ENCODE data around the gene SNX17. TPM values are rescaled to one million over a fixed set of nuclear protein-coding genes. Genes with fewer than 3 reads are reported as not detected.

Gene SNX17
- total and polyA plus RNA-seq, 12 donors: 66.8 to 174 (median 127) TPM

DNA sequence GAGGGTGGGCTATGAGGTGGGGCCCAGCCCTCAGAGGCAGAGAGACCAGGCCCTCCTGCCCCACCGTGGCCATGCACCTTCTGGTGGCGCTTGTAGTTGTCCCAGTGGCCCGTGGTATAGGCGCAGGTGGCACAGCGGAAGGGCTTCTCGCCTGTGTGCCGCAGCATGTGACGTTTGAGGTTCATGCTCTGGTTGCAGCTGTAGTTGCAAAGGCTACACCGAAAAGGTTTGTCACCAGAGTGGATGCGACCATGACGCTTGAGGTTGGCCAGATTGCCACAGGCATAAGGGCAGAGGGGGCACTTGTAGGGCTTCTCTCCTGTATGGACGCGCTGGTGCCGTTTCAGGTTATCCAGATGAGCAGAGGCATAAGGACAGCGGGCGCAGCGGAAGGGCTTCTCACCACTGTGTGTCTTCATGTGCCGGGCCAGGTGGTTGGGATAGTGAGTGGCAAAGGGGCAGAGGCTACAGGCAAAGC lies 7.2 kb downstream of the SNX17 start:
- intact Hi-C loops (cut with DNase I): no loop called here
- WGBS, 4 donors: 69 to 86% (median 83%) methylated on average over 7 to 18 of the region's 18 CpGs
- TF ChIP-seq, protein P1, sequence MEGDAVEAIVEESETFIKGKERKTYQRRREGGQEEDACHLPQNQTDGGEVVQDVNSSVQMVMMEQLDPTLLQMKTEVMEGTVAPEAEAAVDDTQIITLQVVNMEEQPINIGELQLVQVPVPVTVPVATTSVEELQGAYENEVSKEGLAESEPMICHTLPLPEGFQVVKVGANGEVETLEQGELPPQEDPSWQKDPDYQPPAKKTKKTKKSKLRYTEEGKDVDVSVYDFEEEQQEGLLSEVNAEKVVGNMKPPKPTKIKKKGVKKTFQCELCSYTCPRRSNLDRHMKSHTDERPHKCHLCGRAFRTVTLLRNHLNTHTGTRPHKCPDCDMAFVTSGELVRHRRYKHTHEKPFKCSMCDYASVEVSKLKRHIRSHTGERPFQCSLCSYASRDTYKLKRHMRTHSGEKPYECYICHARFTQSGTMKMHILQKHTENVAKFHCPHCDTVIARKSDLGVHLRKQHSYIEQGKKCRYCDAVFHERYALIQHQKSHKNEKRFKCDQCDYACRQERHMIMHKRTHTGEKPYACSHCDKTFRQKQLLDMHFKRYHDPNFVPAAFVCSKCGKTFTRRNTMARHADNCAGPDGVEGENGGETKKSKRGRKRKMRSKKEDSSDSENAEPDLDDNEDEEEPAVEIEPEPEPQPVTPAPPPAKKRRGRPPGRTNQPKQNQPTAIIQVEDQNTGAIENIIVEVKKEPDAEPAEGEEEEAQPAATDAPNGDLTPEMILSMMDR (IDR thresholded peaks at IDR 0.05): no peak
- TF ChIP-seq POLR2A (IDR thresholded peaks at IDR 0.05): no peak
- Histone ChIP-seq H3K4me1 (replicated peaks in 1 of 2) (peaks cover 4 to 26% of the 10 kb centered on the region in 2 donors), H3K27me3 (no peaks in the 10 kb centered on the region), H3K27ac (peak overlapping the region in 2 of 5 donors; percentile 38 to 56), H3K4me3 (no peak overlapping the region), H3K9me3 (replicated peaks in 1 of 3) (no peaks in the 10 kb centered on the region), H3K36me3 (replicated peaks in 1 of 2) (peaks cover 0 to 68% of the 10 kb centered on the region in 2 donors)
- DNase-seq: peak in 4 of 7 donors; percentile 40 to 70 (median 54)

DNA sequence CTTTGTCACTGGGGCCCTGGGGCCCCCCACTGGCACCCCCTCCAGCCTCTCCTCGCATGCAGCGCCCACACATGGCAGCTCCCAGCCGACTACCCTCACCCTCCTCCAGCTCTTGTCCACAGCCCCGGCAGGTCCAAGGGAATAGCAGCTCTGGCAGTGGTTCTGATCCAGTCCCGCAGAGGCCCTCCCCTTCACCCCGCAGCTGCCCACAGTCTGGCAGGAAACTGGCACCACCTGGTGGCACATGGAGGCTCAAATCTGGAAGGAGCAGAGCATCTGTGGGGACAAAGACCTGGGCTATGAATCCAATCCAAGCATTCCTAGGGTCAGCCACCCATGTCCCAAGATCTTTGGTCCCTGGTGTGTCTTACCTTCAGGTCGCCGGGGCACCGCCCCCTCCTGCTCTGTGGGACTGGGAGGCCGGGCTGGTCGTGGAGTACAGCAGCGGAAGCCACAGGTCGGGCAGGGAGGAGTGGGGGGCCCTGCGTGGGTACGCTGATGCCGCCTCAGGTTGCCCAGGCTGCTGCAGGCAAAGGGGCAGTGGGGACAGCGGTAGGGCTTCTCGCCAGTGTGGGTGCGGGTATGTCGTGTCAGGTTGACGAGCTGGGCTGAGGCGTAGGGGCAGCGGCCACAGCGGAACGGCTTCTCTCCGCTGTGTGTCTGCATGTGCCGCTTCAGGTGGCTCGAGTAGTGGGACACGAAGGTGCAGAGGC lies 7.8 kb downstream of the SNX17 start:
- peaks cover 0 to 67% of the 10 kb centered on the region in 2 donors for H3K36me3 ChIP-seq (replicated peaks in 1 of 2)
- intact Hi-C loops (cut with DNase I): no loop called here
- H3K9me3 ChIP-seq (replicated peaks in 1 of 3): no peaks in the 10 kb centered on the region
- no peaks in the 10 kb centered on the region for H3K27me3 ChIP-seq
- TF ChIP-seq, protein P1 (IDR thresholded peaks at IDR 0.05): peak in 4 of 6 experiments; percentile 11 to 40 (median 30)
- no peak for TF ChIP-seq POLR2A (IDR thresholded peaks at IDR 0.05)
- peak in 6 of 7 donors; percentile 65 to 72 (median 70) for DNase-seq
- peak overlapping the region in 2 of 5 donors; percentile 38 to 56 for H3K27ac ChIP-seq
- 65 to 79% (median 74%) methylated on average over 13 to 29 of the region's 29 CpGs for WGBS, 4 donors
- H3K4me3 ChIP-seq: no peak overlapping the region
- H3K4me1 ChIP-seq (replicated peaks in 1 of 2): peaks cover 4 to 23% of the 10 kb centered on the region in 2 donors

DNA sequence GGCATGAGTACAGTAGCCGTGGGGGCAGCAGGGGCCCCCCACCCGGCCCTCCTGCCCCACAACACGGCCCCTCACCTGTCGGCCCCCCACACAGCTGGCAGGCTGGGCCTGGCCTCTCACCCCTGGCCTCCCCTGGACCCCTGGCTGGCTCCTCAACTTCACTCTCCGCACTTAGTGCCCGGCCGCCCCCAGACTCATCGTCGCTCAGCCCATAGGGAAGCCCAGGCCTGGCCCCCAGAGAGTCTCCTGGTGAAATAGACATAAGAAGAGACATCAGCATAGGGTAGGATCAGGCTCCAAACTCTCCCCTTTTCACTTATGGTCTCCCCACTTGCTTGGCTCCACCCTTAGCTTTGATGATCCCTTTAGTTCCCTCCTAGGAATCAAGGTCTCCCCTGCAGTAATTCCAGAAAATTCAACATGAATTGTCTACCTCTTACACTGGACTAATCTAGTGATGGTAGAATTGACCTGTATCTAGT lies 8.4 kb downstream of the SNX17 start:
- Histone ChIP-seq H3K36me3 (replicated peaks in 1 of 2) (peaks cover 0 to 67% of the 10 kb centered on the region in 2 donors), H3K27ac (peak overlapping the region in 3 of 5 donors; percentile 56 to 94 (median 82)), H3K9me3 (replicated peaks in 1 of 3) (no peaks in the 10 kb centered on the region), H3K27me3 (no peaks in the 10 kb centered on the region), H3K4me3 (peak overlapping the region in 1 of 4 donors; percentile 81), H3K4me1 (replicated peaks in 1 of 2) (peaks cover 4 to 23% of the 10 kb centered on the region in 2 donors)
- DNase-seq: peak in 2 of 7 donors; percentile 31 to 53
- no peak for TF ChIP-seq POLR2A (IDR thresholded peaks at IDR 0.05)
- TF ChIP-seq, protein P1 (IDR thresholded peaks at IDR 0.05): no peak
- intact Hi-C loops (cut with DNase I): no loop called here
- WGBS, 4 donors: 70 to 95% (median 82%) methylated on average over 6 to 9 of the region's 9 CpGs; no CpG with 5 or more reads in 1 of the 4 donors

DNA sequence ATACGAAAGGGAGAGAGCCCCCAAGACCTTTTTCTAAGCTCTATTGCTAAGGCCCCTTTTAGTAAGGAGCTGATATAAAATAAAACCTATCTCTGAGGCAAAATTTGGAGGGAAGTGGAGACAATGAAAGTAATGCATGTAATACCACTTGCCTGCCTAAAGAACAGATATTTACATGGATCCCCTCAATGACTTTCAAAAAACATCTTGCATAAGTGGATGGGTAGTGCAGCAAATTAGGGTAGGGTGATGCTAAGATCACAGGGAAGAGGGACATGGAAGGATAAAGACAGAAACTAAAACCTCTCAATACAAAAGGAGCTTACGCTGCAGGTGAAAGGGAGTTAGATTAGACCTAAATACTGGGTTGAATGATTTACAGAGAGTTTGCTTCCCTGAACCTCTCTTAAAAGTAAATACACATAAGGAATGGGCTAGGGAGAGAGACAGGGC lies 9.0 kb downstream of the SNX17 start:
- no peak for TF ChIP-seq POLR2A (IDR thresholded peaks at IDR 0.05)
- TF ChIP-seq, protein P1 (IDR thresholded peaks at IDR 0.05): no peak
- peak overlapping the region in 1 of 4 donors; percentile 81 for H3K4me3 ChIP-seq
- peaks cover 0 to 67% of the 10 kb centered on the region in 2 donors for H3K36me3 ChIP-seq (replicated peaks in 1 of 2)
- no peaks in the 10 kb centered on the region for H3K9me3 ChIP-seq (replicated peaks in 1 of 3)
- H3K27ac ChIP-seq: peak overlapping the region; percentile 58 to 94 (median 85)
- no peaks in the 10 kb centered on the region for H3K27me3 ChIP-seq
- no peak for DNase-seq
- H3K4me1 ChIP-seq (replicated peaks in 1 of 2): peaks cover 4 to 23% of the 10 kb centered on the region in 2 donors
- intact Hi-C loops (cut with DNase I): no loop called here
- 73 to 80% (median 75%) methylated on average over 2 of the region's 2 CpGs for WGBS, 4 donors
